NOMO-1 treated with dmso at 0.1 percent for 144 hours (cell line): ENCODE data around the gene KRTAP1-1.
"Not testable (repeated sequence)": the region's sequence is repeated elsewhere in the genome, so short reads cannot be mapped to it uniquely, and the experiment has no call there.

Source experiments
- DNase-seq: peaks from one replicate; lab custom pipeline; 2025; ENCODE audit not compliant: unreplicated experiment; lab: John Stamatoyannopoulos, UW

The KRTAP1-1 gene

GRCh38 chr17:41057547-41057946 lies 16.3 kb upstream of the KRTAP1-1 start:
- no peak for DNase-seq

- not testable (repeated sequence) for DNase-seq
Observed at GRCh38 chr17:41055130-41055529, 13.9 kb upstream of the KRTAP1-1 start, which contains the start of gene KRTAP2-2. Gene KRTAP2-2 (minus strand): TSS chr17:41055230. CDS start chr17:41055211, 19 bp downstream.

- DNase-seq = not testable (repeated sequence)
Observed at GRCh38 chr17:41054556-41054955, 13.3 kb upstream of the KRTAP1-1 start.

GRCh38 chr17:41054025-41054424 lies 12.8 kb upstream of the KRTAP1-1 start:
- DNase-seq = no peak

- DNase-seq = no peak
Observed at GRCh38 chr17:41052566-41052965, 11.3 kb upstream of the KRTAP1-1 start.

GRCh38 chr17:41049110-41049509 lies 7.9 kb upstream of the KRTAP1-1 start:
- DNase-seq = no peak

GRCh38 chr17:41048441-41048840 lies 7.2 kb upstream of the KRTAP1-1 start:
- no peak for DNase-seq

- not testable (repeated sequence) for DNase-seq
Observed at GRCh38 chr17:41046735-41047465, 5.7 kb upstream of the KRTAP1-1 start, which contains the start of gene KRTAP2-1. Gene KRTAP2-1 (minus strand): TSS chr17:41047316. CDS start chr17:41047267, 49 bp downstream.

GRCh38 chr17:41042953-41043352 lies 1.7 kb upstream of the KRTAP1-1 start:
- no peak for DNase-seq

GRCh38 chr17:41037853-41038350 lies 3.3 kb downstream of the KRTAP1-1 start:
- DNase-seq = no peak

- DNase-seq = not testable (repeated sequence)
Observed at GRCh38 chr17:41034346-41034935, 6.8 kb downstream of the KRTAP1-1 start, which contains the start of gene KRTAP1-3. Gene KRTAP1-3 (minus strand): TSS chr17:41034874. CDS start chr17:41034821, 53 bp downstream.

- DNase-seq = no peak
Observed at GRCh38 chr17:41029633-41030245, 11.5 kb downstream of the KRTAP1-1 start, which contains the start of gene KRTAP1-4. Gene KRTAP1-4 (minus strand): TSS chr17:41030195. CDS start chr17:41030078, 117 bp downstream.

- DNase-seq = no peak
Observed at GRCh38 chr17:41026715-41027471, 14.4 kb downstream of the KRTAP1-1 start, which contains the start of gene KRTAP1-5. Gene KRTAP1-5 (minus strand): TSS chr17:41027208. CDS start chr17:41027155, 53 bp downstream.

- no peak for DNase-seq
Observed at GRCh38 chr17:41024697-41025096, 16.6 kb downstream of the KRTAP1-1 start.

- DNase-seq = no peak
Observed at GRCh38 chr17:41020336-41020735, 20.9 kb downstream of the KRTAP1-1 start.

GRCh38 chr17:41019415-41019814 lies 21.8 kb downstream of the KRTAP1-1 start:
- no peak for DNase-seq

GRCh38 chr17:41018541-41018940 lies 22.7 kb downstream of the KRTAP1-1 start:
- DNase-seq = no peak

- no peak for DNase-seq
Observed at GRCh38 chr17:41016578-41017215, 24.6 kb downstream of the KRTAP1-1 start.

- no peak for DNase-seq
Observed at GRCh38 chr17:41015454-41015853, 25.8 kb downstream of the KRTAP1-1 start.

- no peak for DNase-seq
Observed at GRCh38 chr17:41013606-41014005, 27.6 kb downstream of the KRTAP1-1 start.
